22Rv1 (cell line): Measurements from ENCODE around the gene NOTCH1.
"Not testable (repeated sequence)": the region's sequence is repeated elsewhere in the genome, so short reads cannot be mapped to it uniquely, and the experiment has no call there.

Experiments used
- H3K27ac ChIP-seq: fragments of 450-650 bp; 2 replicates; pipeline ENCODE4 v1.5.1; 2017
- CTCF ChIP-seq: fragments of 450-650 bp; IDR thresholded peaks from 2 replicates; pipeline ENCODE4 v1.5.1; 2017; ENCODE audit warnings: mild to moderate bottlenecking
- ZFX ChIP-seq: fragments of 450-650 bp; IDR thresholded peaks from 2 replicates; pipeline ENCODE4 v1.6.1; 2017; ENCODE audit warnings: antibody characterized with exemption, borderline replicate concordance

The NOTCH1 gene

GRCh38 chr9:136577941-136578625 lies 32.2 kb upstream of the NOTCH1 start:
- TF ChIP-seq ZFX (no peak), CTCF (no peak)
- peak overlapping the region; percentile 32; the same call in 1 of the 2 replicates for H3K27ac ChIP-seq

GRCh38 chr9:136576269-136576626 lies 30.4 kb upstream of the NOTCH1 start:
- TF ChIP-seq CTCF (no peak), ZFX (no peak)
- no peak overlapping the region for H3K27ac ChIP-seq

- H3K27ac ChIP-seq = no peak overlapping the region
- TF ChIP-seq ZFX = no peak
These were observed 29.9 kb upstream of the NOTCH1 start for GRCh38 chr9:136575626-136576268.

GRCh38 chr9:136574606-136575005 lies 28.8 kb upstream of the NOTCH1 start:
- not testable (repeated sequence) for H3K27ac ChIP-seq

- no peak overlapping the region for H3K27ac ChIP-seq
- TF ChIP-seq CTCF = no peak
- TF ChIP-seq ZFX = no peak
These were observed 27.2 kb upstream of the NOTCH1 start for GRCh38 chr9:136572828-136573625.

GRCh38 chr9:136572003-136572827 lies 26.4 kb upstream of the NOTCH1 start:
- no peak overlapping the region for H3K27ac ChIP-seq
- TF ChIP-seq CTCF (no peak), ZFX (no peak)

- H3K27ac ChIP-seq = no peak overlapping the region
- TF ChIP-seq CTCF (no peak), ZFX (no peak)
These were observed 25.7 kb upstream of the NOTCH1 start for GRCh38 chr9:136571531-136571930.

GRCh38 chr9:136570916-136571315 lies 25.1 kb upstream of the NOTCH1 start:
- H3K27ac ChIP-seq = no peak overlapping the region
- TF ChIP-seq CTCF (no peak), ZFX (no peak)
